ENCODE measurements around the gene BCS1L.

- TF ChIP-seq SRF (IDR thresholded peaks at IDR 0.05; ENCODE audit: low read depth, low read length), result no peak
- TF ChIP-seq MYNN (CRISPR knock-in tag; IDR thresholded peaks at IDR 0.05; ENCODE audit: low read depth), result no peak
- no peak for TF ChIP-seq TARDBP (CRISPR knock-in tag; IDR thresholded peaks at IDR 0.05)
- TF ChIP-seq, protein P1, sequence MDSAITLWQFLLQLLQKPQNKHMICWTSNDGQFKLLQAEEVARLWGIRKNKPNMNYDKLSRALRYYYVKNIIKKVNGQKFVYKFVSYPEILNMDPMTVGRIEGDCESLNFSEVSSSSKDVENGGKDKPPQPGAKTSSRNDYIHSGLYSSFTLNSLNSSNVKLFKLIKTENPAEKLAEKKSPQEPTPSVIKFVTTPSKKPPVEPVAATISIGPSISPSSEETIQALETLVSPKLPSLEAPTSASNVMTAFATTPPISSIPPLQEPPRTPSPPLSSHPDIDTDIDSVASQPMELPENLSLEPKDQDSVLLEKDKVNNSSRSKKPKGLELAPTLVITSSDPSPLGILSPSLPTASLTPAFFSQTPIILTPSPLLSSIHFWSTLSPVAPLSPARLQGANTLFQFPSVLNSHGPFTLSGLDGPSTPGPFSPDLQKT (CRISPR knock-in tag; IDR thresholded peaks at IDR 0.05; ENCODE audit: borderline replicate concordance), result no peak
- TF ChIP-seq ZNF232 (CRISPR knock-in tag; IDR thresholded peaks at IDR 0.05; ENCODE audit: borderline replicate concordance), result no peak
- TF ChIP-seq RAD21 (CRISPR knock-in tag; IDR thresholded peaks at IDR 0.05), result no peak
- no peak for TF ChIP-seq NRL (CRISPR knock-in tag; IDR thresholded peaks at IDR 0.05; ENCODE audit: borderline replicate concordance)
- TF ChIP-seq, protein P2, sequence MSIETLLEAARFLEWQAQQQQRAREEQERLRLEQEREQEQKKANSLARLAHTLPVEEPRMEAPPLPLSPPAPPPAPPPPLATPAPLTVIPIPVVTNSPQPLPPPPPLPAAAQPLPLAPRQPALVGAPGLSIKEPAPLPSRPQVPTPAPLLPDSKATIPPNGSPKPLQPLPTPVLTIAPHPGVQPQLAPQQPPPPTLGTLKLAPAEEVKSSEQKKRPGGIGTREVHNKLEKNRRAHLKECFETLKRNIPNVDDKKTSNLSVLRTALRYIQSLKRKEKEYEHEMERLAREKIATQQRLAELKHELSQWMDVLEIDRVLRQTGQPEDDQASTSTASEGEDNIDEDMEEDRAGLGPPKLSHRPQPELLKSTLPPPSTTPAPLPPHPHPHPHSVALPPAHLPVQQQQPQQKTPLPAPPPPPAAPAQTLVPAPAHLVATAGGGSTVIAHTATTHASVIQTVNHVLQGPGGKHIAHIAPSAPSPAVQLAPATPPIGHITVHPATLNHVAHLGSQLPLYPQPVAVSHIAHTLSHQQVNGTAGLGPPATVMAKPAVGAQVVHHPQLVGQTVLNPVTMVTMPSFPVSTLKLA (IDR thresholded peaks at IDR 0.05), result no peak
- no peak for TF ChIP-seq CTCF (CRISPR knock-in tag; IDR thresholded peaks at IDR 0.05)
- TF ChIP-seq ZNF34 (CRISPR knock-in tag; IDR thresholded peaks at IDR 0.05; ENCODE audit: borderline replicate concordance), result no peak
- no peak; a peak in 1 of 4 replicates for TF ChIP-seq POLR2A (IDR thresholded peaks at IDR 0.05; ENCODE audit: insufficient read depth in 1 of 2, low read depth in 2 of 2, low read length in 2 of 2)
- no peak for TF ChIP-seq ZBTB44 (CRISPR knock-in tag; IDR thresholded peaks at IDR 0.05)
- no peak for TF ChIP-seq FOXJ3 (CRISPR knock-in tag; IDR thresholded peaks at IDR 0.05; ENCODE audit: borderline replicate concordance)
Measured at GRCh38 chr2:218662827-218663226, 3.3 kb downstream of the BCS1L start.

Data from HepG2 (cell line).